ENCODE measurements around the gene TNS2.
A peak's percentile ranks its signal among the peaks of the same experiment; 100 is the strongest.
"Not testable (repeated sequence)": the region's sequence is repeated elsewhere in the genome, so short reads cannot be mapped to it uniquely, and the experiment has no call there.

The TNS2 gene

GRCh38 chr12:53093777-53094393 is 44.0 kb downstream of the TNS2 start:
- WGBS, 2 donors (ENCODE audit: extremely low coverage in 2 of 2, insufficient read length in 2 of 2, insufficient replicate concordance in 1 of 2) = no CpG with 5 or more reads among the region's 6 CpGs
- Histone ChIP-seq H3K14ac (ENCODE audit: low read length) (no peak overlapping the region), H3K18ac (ENCODE audit: low read length) (no peak overlapping the region), H4K91ac (ENCODE audit: low read depth, low read length, poor library complexity) (no peak overlapping the region), H2BK120ac (ENCODE audit: low read depth, low read length) (no peak overlapping the region), H3K4me1 (ENCODE audit: control insufficient read depth in 2 of 2, insufficient read depth in 1 of 2, low read depth in 1 of 2, low read length in 2 of 2) (peaks cover 7 to 14% of the 10 kb centered on the region in 2 donors), H3K23ac (ENCODE audit: low read depth, low read length, poor library complexity) (no peak overlapping the region), H2AK5ac (ENCODE audit: low read depth, low read length) (no peak overlapping the region), H3K4ac (ENCODE audit: low read length) (no peak overlapping the region), H2AFZ (ENCODE audit: low read length) (no peak overlapping the region), H4K8ac (ENCODE audit: low read depth, low read length) (no peak overlapping the region), H2BK5ac (ENCODE audit: low read length) (no peak overlapping the region), H3K36me3 (replicated peaks in 1 of 2; ENCODE audit: control insufficient read depth in 2 of 2, insufficient read depth in 2 of 2, low read length in 2 of 2) (no peaks in the 10 kb centered on the region), H3K4me2 (ENCODE audit: insufficient read depth, low read length, poor library complexity, severe bottlenecking) (no peak overlapping the region), H3K79me1 (ENCODE audit: low read depth, low read length) (no peaks in the 10 kb centered on the region), H2BK12ac (ENCODE audit: low read length) (no peak overlapping the region), H3K4me3 (ENCODE audit: low read length in 2 of 2) (peak overlapping the region in 1 of 2 donors; percentile 30), H3K27me3 (ENCODE audit: control insufficient read depth in 3 of 3, insufficient read depth in 3 of 3, low read depth in 1 of 3, low read length in 3 of 3) (peaks cover 4 to 80% (median 26%) of the 10 kb centered on the region in 3 experiments), H3K27ac (replicated peaks; ENCODE audit: low read length) (no peak overlapping the region), H3K9me3 (replicated peaks in 1 of 2; ENCODE audit: control insufficient read depth in 2 of 2, insufficient read depth in 1 of 2, low read depth in 1 of 2, low read length in 2 of 2) (no peaks in the 10 kb centered on the region), H3K9ac (ENCODE audit: low read depth, low read length, poor library complexity) (no peak overlapping the region), H2BK15ac (ENCODE audit: low read length) (no peak overlapping the region)
- DNase-seq (ENCODE audit: low spot score) = no peak

GRCh38 chr12:53094394-53094787 is 44.5 kb downstream of the TNS2 start:
- H3K14ac ChIP-seq (ENCODE audit: low read length) = no peak overlapping the region
- no peak overlapping the region for H3K18ac ChIP-seq (ENCODE audit: low read length)
- H3K9ac ChIP-seq (ENCODE audit: low read depth, low read length, poor library complexity) = no peak overlapping the region
- H3K4me1 ChIP-seq (ENCODE audit: control insufficient read depth in 2 of 2, insufficient read depth in 1 of 2, low read depth in 1 of 2, low read length in 2 of 2) = peaks cover 7 to 17% of the 10 kb centered on the region in 2 donors
- no CpG with 5 or more reads among the region's 6 CpGs for WGBS, 2 donors (ENCODE audit: extremely low coverage in 2 of 2, insufficient read length in 2 of 2, insufficient replicate concordance in 1 of 2)
- no peak overlapping the region for H2AK5ac ChIP-seq (ENCODE audit: low read depth, low read length)
- DNase-seq (ENCODE audit: low spot score) = no peak
- H3K27me3 ChIP-seq (ENCODE audit: control insufficient read depth in 3 of 3, insufficient read depth in 3 of 3, low read depth in 1 of 3, low read length in 3 of 3) = peaks cover 4 to 85% (median 31%) of the 10 kb centered on the region in 3 experiments
- no peaks in the 10 kb centered on the region for H3K79me1 ChIP-seq (ENCODE audit: low read depth, low read length)
- no peaks in the 10 kb centered on the region for H3K36me3 ChIP-seq (replicated peaks in 1 of 2; ENCODE audit: control insufficient read depth in 2 of 2, insufficient read depth in 2 of 2, low read length in 2 of 2)
- no peak overlapping the region for H3K23ac ChIP-seq (ENCODE audit: low read depth, low read length, poor library complexity)
- H2BK15ac ChIP-seq (ENCODE audit: low read length) = no peak overlapping the region
- no peak overlapping the region for H3K4ac ChIP-seq (ENCODE audit: low read length)
- no peak overlapping the region for H2BK12ac ChIP-seq (ENCODE audit: low read length)
- no peak overlapping the region for H3K27ac ChIP-seq (replicated peaks; ENCODE audit: low read length)
- peak overlapping the region in 1 of 2 donors; percentile 30 for H3K4me3 ChIP-seq (ENCODE audit: low read length in 2 of 2)
- no peak overlapping the region for H4K91ac ChIP-seq (ENCODE audit: low read depth, low read length, poor library complexity)
- H2AFZ ChIP-seq (ENCODE audit: low read length) = no peak overlapping the region
- no peak overlapping the region for H4K8ac ChIP-seq (ENCODE audit: low read depth, low read length)
- no peak overlapping the region for H2BK120ac ChIP-seq (ENCODE audit: low read depth, low read length)
- H3K9me3 ChIP-seq (replicated peaks in 1 of 2; ENCODE audit: control insufficient read depth in 2 of 2, insufficient read depth in 1 of 2, low read depth in 1 of 2, low read length in 2 of 2) = no peaks in the 10 kb centered on the region
- no peak overlapping the region for H3K4me2 ChIP-seq (ENCODE audit: insufficient read depth, low read length, poor library complexity, severe bottlenecking)
- H2BK5ac ChIP-seq (ENCODE audit: low read length) = no peak overlapping the region

- H2BK120ac ChIP-seq (ENCODE audit: low read depth, low read length); H4K8ac ChIP-seq (ENCODE audit: low read depth, low read length); H3K4me2 ChIP-seq (ENCODE audit: insufficient read depth, low read length, poor library complexity, severe bottlenecking); H3K18ac ChIP-seq (ENCODE audit: low read length); H3K9me3 ChIP-seq (replicated peaks in 1 of 2; ENCODE audit: control insufficient read depth in 2 of 2, insufficient read depth in 1 of 2, low read depth in 1 of 2, low read length in 2 of 2); H3K9ac ChIP-seq (ENCODE audit: low read depth, low read length, poor library complexity); H3K4me3 ChIP-seq (ENCODE audit: low read length in 2 of 2); H3K79me1 ChIP-seq (ENCODE audit: low read depth, low read length); H2BK15ac ChIP-seq (ENCODE audit: low read length); H3K27ac ChIP-seq (replicated peaks; ENCODE audit: low read length); H3K14ac ChIP-seq (ENCODE audit: low read length); H3K36me3 ChIP-seq (replicated peaks in 1 of 2; ENCODE audit: control insufficient read depth in 2 of 2, insufficient read depth in 2 of 2, low read length in 2 of 2); H3K23ac ChIP-seq (ENCODE audit: low read depth, low read length, poor library complexity); DNase-seq (ENCODE audit: low spot score); H2BK12ac ChIP-seq (ENCODE audit: low read length); H2AFZ ChIP-seq (ENCODE audit: low read length); H4K91ac ChIP-seq (ENCODE audit: low read depth, low read length, poor library complexity); H2BK5ac ChIP-seq (ENCODE audit: low read length); H2AK5ac ChIP-seq (ENCODE audit: low read depth, low read length); H3K4ac ChIP-seq (ENCODE audit: low read length): not testable (repeated sequence)
- H3K4me1 ChIP-seq (ENCODE audit: control insufficient read depth in 2 of 2, insufficient read depth in 1 of 2, low read depth in 1 of 2, low read length in 2 of 2) = peaks cover 7 to 17% of the 10 kb centered on the region in 2 donors
- H3K27me3 ChIP-seq (ENCODE audit: control insufficient read depth in 3 of 3, insufficient read depth in 3 of 3, low read depth in 1 of 3, low read length in 3 of 3) = peaks cover 4 to 85% (median 31%) of the 10 kb centered on the region in 3 experiments
- WGBS, 2 donors (ENCODE audit: extremely low coverage in 2 of 2, insufficient read length in 2 of 2, insufficient replicate concordance in 1 of 2) = no CpG with 5 or more reads among the region's 5 CpGs
Measured at GRCh38 chr12:53094796-53095595, 45.1 kb downstream of the TNS2 start.

- no CpG with 5 or more reads among the region's 3 CpGs for WGBS, 2 donors (ENCODE audit: extremely low coverage in 2 of 2, insufficient read length in 2 of 2, insufficient replicate concordance in 1 of 2)
- H4K8ac ChIP-seq (ENCODE audit: low read depth, low read length); H3K36me3 ChIP-seq (replicated peaks in 1 of 2; ENCODE audit: control insufficient read depth in 2 of 2, insufficient read depth in 2 of 2, low read length in 2 of 2); H3K9ac ChIP-seq (ENCODE audit: low read depth, low read length, poor library complexity); H3K4ac ChIP-seq (ENCODE audit: low read length); DNase-seq (ENCODE audit: low spot score); H3K4me3 ChIP-seq (ENCODE audit: low read length in 2 of 2); H3K79me1 ChIP-seq (ENCODE audit: low read depth, low read length); H2BK12ac ChIP-seq (ENCODE audit: low read length); H3K27ac ChIP-seq (replicated peaks; ENCODE audit: low read length); H3K4me2 ChIP-seq (ENCODE audit: insufficient read depth, low read length, poor library complexity, severe bottlenecking); H3K9me3 ChIP-seq (replicated peaks in 1 of 2; ENCODE audit: control insufficient read depth in 2 of 2, insufficient read depth in 1 of 2, low read depth in 1 of 2, low read length in 2 of 2); H2BK15ac ChIP-seq (ENCODE audit: low read length); H3K18ac ChIP-seq (ENCODE audit: low read length); H2BK120ac ChIP-seq (ENCODE audit: low read depth, low read length); H2AK5ac ChIP-seq (ENCODE audit: low read depth, low read length); H4K91ac ChIP-seq (ENCODE audit: low read depth, low read length, poor library complexity); H2AFZ ChIP-seq (ENCODE audit: low read length); H2BK5ac ChIP-seq (ENCODE audit: low read length); H3K23ac ChIP-seq (ENCODE audit: low read depth, low read length, poor library complexity); H3K14ac ChIP-seq (ENCODE audit: low read length): not testable (repeated sequence)
- Histone ChIP-seq H3K4me1 (ENCODE audit: control insufficient read depth in 2 of 2, insufficient read depth in 1 of 2, low read depth in 1 of 2, low read length in 2 of 2) (peaks cover 7 to 17% of the 10 kb centered on the region in 2 donors), H3K27me3 (ENCODE audit: control insufficient read depth in 3 of 3, insufficient read depth in 3 of 3, low read depth in 1 of 3, low read length in 3 of 3) (peaks cover 4 to 82% (median 31%) of the 10 kb centered on the region in 3 experiments)
Measured at GRCh38 chr12:53095596-53095895, 45.7 kb downstream of the TNS2 start.
